ENCODE data around the gene RYK.
A peak's percentile ranks its signal among the peaks of the same experiment; 100 is the strongest.

Gene RYK

GRCh38 chr3:134146666-134147065 lies 104.0 kb downstream of the RYK start:
- no peak for DNase-seq

- DNase-seq, result no peak
Measured at GRCh38 chr3:134145183-134145582, 105.5 kb downstream of the RYK start.

GRCh38 chr3:134144694-134145093 lies 106.0 kb downstream of the RYK start:
- peak; percentile 24 for DNase-seq

- no peak for DNase-seq
Measured at GRCh38 chr3:134143828-134144401, 106.7 kb downstream of the RYK start.

- DNase-seq, result no peak
Measured at GRCh38 chr3:134136604-134137003, 114.1 kb downstream of the RYK start.

- DNase-seq, result peak; percentile 12
Measured at GRCh38 chr3:134134698-134135415, 115.8 kb downstream of the RYK start.

- DNase-seq, result no peak
Measured at GRCh38 chr3:134134240-134134639, 116.4 kb downstream of the RYK start.

- DNase-seq, result no peak
Measured at GRCh38 chr3:134132961-134133360, 117.7 kb downstream of the RYK start.

GRCh38 chr3:134126153-134126552 lies 124.5 kb downstream of the RYK start:
- DNase-seq, result no peak

GRCh38 chr3:134114726-134115125 lies 135.9 kb downstream of the RYK start:
- no peak for DNase-seq

GRCh38 chr3:134111616-134112015 lies 139.0 kb downstream of the RYK start:
- DNase-seq, result no peak

GRCh38 chr3:134110963-134111362 lies 139.7 kb downstream of the RYK start:
- DNase-seq, result no peak

All from fibroblast of skin of back (primary cell).